ENCODE results near the gene RPL29.

The RPL29 gene

DNA sequence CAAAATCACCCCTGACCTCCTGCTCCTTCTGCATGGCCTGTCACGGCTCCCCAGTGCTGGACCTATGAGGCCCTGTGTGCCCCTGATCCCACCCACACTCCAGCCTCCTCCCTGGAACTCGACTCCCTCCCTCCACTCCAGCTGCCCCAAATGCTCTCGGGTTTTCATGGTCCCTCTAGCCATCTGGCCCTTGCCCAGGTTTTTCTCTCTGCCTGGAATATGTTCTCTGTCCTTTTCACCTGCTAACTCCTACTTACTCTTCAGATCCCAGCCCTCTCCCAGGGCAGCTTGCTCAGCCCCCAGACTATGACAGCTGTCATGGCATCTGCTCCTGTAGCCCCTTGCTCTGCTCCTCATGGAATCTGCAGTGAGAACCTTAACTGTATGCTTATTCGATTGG lies 30.3 kb upstream of the RPL29 start:
- no peak for DNase-seq (ENCODE audit: low read depth in 2 of 2, low spot score in 1 of 2)

DNA sequence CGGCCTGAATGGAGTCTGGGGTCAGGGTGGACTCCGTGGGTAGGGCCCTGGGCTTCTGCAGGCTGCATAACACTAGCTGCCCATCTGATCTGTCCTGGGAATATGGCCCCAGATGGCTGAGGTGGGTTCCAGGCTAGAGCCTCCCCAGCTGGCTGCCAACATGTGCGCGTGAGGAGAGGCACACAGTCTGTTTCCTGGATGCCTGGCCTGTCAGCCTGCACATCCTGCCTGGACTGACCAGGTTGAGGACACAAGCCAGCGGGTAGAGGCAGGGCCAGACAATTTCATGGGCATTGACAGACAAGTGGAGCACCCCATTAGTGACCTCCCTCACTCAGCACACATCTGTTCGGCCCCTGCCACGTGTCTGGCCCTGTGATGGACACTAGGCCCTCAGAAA lies 29.8 kb upstream of the RPL29 start:
- no peak for DNase-seq (ENCODE audit: low read depth in 2 of 2, low spot score in 1 of 2)

DNA sequence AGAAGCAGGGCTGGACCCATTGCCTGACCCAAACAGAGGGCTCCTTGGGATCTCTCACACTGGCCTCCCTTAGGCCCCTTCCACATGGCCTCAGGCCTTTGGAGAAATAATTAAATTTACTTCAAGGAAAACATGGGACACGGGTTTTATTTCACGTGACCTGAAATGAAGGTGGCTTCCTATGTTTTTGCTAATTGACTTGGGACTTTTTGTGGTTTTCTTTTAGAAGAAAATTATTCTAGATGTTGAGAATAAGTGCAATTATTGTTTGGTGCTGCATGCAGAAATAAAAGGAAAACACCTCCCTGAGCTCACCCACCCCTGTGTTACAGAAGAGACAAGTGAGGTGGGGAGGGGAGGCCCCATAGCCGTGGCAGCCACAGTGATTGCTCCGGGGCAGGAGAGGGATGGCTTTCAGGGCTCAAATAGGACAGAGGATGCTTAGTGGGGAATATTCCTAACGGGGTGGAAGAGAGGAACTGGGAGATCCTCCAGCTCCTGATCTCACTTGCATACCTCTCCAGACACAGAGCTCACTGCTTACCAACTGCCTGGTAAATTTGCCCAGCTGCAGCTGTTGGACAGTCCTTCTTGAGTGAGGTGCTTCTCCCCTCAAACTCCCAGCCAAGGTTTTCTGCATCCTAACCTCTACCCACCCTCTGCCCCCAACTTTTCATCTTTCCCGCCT lies 29.2 kb upstream of the RPL29 start:
- no peak for DNase-seq (ENCODE audit: low read depth in 2 of 2, low spot score in 1 of 2)

DNA sequence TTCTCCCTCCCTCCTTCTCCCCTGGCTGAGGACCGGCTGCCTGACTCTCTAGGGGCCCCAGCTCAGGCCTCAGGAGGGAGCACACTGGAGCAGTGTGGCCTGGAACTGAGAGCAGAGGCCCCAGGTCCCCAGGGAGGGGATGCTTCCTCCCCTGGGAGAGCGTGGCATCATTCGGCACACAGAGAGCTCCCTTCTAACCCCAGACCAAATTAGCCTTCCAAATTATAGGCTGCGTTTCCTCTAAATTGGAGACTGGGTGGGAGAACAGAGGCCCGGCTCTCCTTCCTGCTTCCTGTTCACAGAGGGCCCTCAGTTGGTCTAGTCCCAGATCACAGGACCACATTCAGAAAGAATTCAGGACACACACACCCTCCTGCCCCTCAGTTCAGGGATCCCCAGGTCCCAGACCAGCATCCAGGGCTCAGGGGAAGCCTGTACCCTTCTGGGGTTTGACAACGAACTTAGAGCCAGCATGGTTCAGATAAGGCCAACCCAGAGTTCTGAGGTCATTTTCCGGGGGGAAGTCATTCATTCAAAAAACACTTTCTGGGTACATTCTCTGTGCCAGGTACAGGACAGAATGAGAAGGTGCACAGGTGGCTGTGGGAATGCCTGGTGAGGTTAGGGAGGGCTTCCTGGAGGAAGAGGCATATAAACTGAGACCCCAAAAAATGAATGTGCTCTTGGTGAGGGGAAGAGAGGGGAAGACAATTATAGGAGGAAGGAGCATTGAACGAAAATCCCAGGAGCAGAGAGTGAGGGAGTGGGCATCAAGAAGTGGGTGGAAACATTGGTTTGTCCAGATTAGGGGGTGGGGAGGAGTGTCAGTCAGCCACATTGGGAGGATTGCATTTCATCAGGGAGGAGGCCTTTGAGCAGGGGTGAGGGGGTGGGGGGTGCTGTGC lies 28.4 kb upstream of the RPL29 start:
- no peak for DNase-seq (ENCODE audit: low read depth in 2 of 2, low spot score in 1 of 2)

- DNase-seq (ENCODE audit: low read depth in 2 of 2, low spot score in 1 of 2): no peak
Measured at GRCh38 chr3:52023101-52023770, 27.5 kb upstream of the RPL29 start.

DNA sequence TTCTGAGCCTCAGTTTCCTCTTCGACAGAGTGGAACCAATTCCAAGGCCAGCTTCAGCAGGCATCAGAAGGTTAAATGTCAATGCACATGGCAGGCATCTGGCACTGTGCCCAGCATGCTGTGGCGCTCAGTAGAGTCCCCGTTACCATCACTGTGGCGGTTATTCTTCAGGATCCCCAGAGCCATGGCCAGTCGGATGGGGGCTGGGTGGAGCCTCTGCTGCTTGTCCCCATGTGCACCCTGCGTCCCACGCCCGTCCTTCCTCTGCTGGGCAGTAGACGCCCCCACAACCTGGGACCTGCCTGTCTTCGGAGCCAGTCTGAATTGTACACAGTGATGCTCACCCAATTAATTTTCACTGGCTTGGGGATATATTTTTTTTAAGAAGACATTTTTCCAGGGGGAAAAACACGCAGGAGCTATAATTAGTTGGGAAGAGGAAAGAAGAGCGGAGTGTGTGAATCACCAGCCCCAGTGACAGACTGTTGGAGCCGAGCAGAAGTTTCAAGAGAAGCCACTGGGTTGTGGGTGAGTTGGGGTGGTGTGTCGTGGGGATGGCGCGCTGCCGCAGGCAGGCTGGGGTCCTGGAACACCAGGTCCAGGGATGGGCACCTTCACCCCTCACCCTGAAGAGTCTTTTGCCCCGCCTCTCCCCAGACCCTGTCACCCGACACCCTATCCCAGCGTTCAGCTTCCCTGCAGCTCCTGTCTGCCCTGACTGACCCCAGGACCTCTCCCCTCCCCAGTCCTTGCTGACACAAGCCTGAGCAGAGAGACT lies 26.8 kb upstream of the RPL29 start:
- DNase-seq (ENCODE audit: low read depth in 2 of 2, low spot score in 1 of 2): no peak

DNA sequence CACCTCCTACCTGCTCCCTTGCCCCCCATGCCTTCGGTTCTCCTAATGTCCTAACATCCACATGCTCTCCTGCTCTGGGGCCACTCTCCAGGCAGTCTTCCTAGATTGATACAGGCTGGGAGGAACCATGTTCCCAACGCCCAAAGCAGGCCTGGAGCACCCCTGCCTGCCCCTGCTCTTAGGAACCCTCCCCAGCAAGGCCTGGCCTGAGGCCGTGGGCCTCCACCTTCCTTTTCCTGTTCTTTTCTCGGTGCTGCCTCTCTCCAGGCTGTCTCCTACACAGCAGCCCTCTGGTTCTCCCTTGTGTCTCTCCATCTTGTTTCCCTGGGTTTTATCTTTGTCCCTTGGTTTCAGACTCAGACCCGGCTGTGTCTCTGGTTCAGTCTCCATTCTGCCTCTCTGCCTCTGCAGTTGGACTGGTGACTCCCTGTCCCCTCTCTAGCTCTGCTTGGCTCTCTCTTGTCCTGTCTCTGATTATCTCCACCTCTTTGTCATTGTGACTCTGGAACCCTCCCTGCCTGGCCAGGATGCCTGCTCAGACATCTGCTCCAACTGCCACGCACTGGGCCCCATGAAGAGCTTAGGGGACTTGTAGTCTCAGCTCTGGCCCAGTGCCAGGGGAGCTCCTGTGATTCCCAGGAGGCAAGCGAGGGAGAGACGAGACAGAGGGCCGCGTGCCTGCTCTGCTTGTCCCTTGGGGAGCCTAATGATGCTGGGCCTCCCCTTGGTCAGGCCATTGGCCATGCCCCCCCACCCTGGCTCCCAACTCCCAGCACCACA lies 26.0 kb upstream of the RPL29 start:
- no peak for DNase-seq (ENCODE audit: low read depth in 2 of 2, low spot score in 1 of 2)

GRCh38 chr3:52020796-52021195 lies 25.1 kb upstream of the RPL29 start:
- no peak for DNase-seq (ENCODE audit: low read depth in 2 of 2, low spot score in 1 of 2)

GRCh38 chr3:52019352-52020080 lies 23.8 kb upstream of the RPL29 start:
- no peak for DNase-seq (ENCODE audit: low read depth in 2 of 2, low spot score in 1 of 2)

- DNase-seq (ENCODE audit: low read depth in 2 of 2, low spot score in 1 of 2): no peak
Measured at GRCh38 chr3:52018319-52019000, 22.8 kb upstream of the RPL29 start.

DNA sequence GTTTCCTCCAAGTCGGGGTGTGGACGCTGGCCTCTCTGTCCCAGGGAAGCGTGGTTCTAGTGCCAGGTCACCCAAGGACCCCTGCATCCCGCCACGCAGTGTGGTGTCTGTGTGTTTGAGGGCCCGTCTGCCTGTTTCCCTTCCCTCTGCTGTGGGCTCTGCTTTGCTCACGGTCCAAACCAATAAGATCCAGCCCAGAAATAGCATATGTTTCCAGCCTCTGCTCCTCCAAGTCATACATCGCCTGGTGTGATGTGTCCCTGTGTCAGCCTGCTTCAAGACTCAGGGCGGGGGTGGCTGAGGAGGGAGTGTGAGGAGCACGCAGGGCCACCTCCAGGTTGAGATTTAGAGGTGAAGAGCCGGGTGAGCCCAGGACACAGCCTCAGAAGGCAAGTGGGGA lies 21.9 kb upstream of the RPL29 start:
- no peak for DNase-seq (ENCODE audit: low read depth in 2 of 2, low spot score in 1 of 2)

DNA sequence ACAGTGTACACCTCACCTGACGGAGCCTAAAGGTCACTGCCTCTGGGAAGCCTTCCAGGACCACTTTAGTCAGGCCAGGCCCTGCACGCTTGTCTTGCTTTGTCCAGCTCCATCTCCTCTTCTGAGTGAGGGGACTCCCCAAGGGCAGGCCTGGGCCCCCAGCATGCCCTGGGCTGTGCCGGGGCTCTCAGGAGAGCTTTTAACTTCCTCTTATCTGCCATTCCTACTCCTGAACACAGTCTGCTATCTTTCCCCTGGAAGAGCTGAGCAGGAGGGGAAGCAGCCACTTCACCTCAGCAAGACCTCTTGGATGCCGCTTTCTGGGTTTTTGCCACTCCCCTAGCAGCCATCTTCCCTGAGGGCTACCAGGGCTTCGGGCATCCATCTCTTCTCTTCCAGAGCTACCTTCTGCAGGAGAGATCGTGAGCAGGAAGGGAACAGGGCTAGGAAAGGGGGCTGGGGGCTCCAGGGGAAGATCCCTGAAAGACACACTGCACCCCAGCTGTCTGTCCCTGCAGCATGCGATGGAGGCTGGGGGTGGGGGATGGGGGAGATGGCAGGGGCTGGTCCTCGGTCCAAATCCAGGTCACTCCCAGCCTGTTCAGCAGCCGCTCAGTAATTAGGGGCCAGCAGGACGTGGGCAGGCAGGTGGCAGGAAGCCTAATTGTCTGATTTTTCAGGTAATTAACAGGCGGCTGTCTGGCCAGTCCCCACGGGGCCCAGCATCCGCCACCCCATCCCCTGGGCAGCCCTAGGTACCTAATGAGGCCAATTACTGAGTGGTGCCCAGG lies 19.9 kb upstream of the RPL29 start:
- no peak for DNase-seq (ENCODE audit: low read depth in 2 of 2, low spot score in 1 of 2)

GRCh38 chr3:52014613-52015012 lies 18.9 kb upstream of the RPL29 start:
- DNase-seq (ENCODE audit: low read depth in 2 of 2, low spot score in 1 of 2): no peak

DNA sequence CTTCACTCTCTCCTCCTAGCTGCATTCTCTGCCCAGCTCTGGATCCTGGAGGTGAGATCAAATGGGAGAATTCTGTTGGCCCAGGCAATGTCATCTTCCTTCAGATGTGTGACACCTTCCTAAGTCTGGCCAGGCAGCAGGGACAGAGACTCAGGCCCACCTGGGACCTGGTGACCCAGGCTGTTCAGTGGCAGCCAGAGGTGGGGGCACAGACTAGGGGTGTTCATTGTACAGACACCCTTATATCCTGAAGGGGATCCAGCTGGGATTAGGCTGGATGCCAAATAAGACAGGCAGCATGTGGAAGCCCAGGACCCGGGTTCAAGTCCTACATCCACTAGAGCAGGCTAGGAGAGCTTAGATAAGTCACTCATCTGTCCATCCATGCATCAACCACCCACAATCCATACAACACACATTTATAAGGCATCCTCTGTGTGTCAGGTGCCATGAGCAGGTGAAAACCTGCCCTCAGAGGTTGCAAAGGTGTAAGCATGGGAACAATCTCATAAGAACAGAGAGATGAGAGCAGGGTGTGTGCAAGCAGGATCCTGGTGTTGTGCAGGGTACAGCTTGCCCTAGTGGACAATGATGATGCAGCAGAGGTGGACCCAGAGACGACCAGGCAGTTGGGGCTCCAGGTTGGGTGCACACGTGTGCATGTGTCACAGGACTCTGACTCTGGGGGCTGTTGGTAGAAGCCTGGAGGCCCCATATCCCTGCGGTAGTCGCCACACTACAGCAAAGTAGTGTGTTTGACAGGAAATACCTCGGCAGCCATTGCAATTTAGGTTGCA lies 18.3 kb upstream of the RPL29 start:
- no peak for DNase-seq (ENCODE audit: low read depth in 2 of 2, low spot score in 1 of 2)

DNA sequence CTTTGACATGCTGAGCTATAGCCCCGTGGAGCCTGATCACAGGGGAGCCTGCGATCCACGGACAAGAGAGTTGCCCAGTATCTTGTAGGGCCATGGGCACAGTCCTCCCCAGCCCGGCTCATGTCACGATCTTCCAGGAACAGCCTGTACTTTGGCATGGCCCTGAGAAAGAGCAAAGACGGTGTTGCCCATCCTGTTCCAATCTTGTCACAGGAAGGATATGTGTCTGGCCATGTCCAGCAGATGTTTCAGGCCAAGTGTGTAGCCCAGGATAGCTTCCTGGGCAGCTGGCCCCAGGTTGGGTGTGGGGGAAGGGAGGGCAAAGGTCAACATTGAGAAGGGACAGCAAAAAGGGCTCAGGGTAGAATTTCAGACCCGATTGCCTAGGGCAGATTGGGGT lies 17.0 kb upstream of the RPL29 start:
- DNase-seq (ENCODE audit: low read depth in 2 of 2, low spot score in 1 of 2): no peak

GRCh38 chr3:52010431-52010830 lies 14.7 kb upstream of the RPL29 start:
- no peak for DNase-seq (ENCODE audit: low read depth in 2 of 2, low spot score in 1 of 2)

- DNase-seq (ENCODE audit: low read depth in 2 of 2, low spot score in 1 of 2): no peak
Measured at GRCh38 chr3:52007291-52007690, 11.6 kb upstream of the RPL29 start.

DNA sequence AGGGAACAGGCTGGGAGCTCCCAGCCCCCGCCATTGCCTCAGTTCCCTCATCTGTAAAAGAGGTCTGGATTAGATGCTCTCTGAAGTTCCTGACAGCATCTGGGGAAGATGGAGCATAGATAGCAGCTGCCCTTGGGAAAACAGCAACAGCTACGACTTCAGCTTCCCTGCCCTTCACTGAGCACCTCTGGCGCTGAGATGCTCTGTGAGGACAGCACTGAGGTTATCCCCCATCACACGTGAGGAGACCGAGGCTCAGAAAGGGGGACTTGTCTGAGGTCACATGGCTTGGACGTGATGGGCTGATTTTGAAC lies 11.1 kb upstream of the RPL29 start:
- DNase-seq (ENCODE audit: low read depth in 2 of 2, low spot score in 1 of 2): no peak

Data from stimulated activated CD8-positive, alpha-beta memory T cell treated with anti-CD3 and anti-CD28 coated beads, Interleukin-4, amount 100 ng/mL, for 4 hours (primary cell).